C1 segment of cervical spinal cord (tissue), 14 donors: ENCODE data around the gene PLPP4.

ENCODE experiments used
- DNase-seq, 14 donors: peaks; one replicate each; lab custom pipeline; 2025; lab: John Stamatoyannopoulos, UW

Gene PLPP4

GRCh38 chr10:120517196-120517595 lies 60.2 kb downstream of the PLPP4 start:
- peak in 2 of 14 donors; percentile 4 to 14 for DNase-seq

GRCh38 chr10:120517881-120518484 lies 61.0 kb downstream of the PLPP4 start:
- no peak for DNase-seq

- DNase-seq: no peak
Measured at GRCh38 chr10:120521880-120522279, 64.9 kb downstream of the PLPP4 start.

GRCh38 chr10:120527691-120528090 lies 70.7 kb downstream of the PLPP4 start:
- DNase-seq: no peak

- DNase-seq: no peak
Measured at GRCh38 chr10:120530699-120531098, 73.7 kb downstream of the PLPP4 start.

- DNase-seq: peak in 1 of 14 donors; percentile 74
Measured at GRCh38 chr10:120538091-120538490, 81.1 kb downstream of the PLPP4 start.

GRCh38 chr10:120539076-120539475 lies 82.0 kb downstream of the PLPP4 start:
- no peak for DNase-seq

- no peak for DNase-seq
Measured at GRCh38 chr10:120540486-120540885, 83.5 kb downstream of the PLPP4 start.

GRCh38 chr10:120541984-120542383 lies 85.0 kb downstream of the PLPP4 start:
- DNase-seq: no peak

GRCh38 chr10:120542591-120542990 lies 85.6 kb downstream of the PLPP4 start:
- no peak for DNase-seq

- peak in 1 of 14 donors; percentile 26 for DNase-seq
Measured at GRCh38 chr10:120543291-120543690, 86.3 kb downstream of the PLPP4 start.

GRCh38 chr10:120548210-120548609 lies 91.2 kb downstream of the PLPP4 start:
- DNase-seq: no peak

- DNase-seq: no peak
Measured at GRCh38 chr10:120552262-120552661, 95.2 kb downstream of the PLPP4 start.

- no peak for DNase-seq
Measured at GRCh38 chr10:120553911-120554310, 96.9 kb downstream of the PLPP4 start.

- DNase-seq: no peak
Measured at GRCh38 chr10:120555436-120555835, 98.4 kb downstream of the PLPP4 start.

GRCh38 chr10:120555842-120556532 lies 99.0 kb downstream of the PLPP4 start:
- DNase-seq: no peak

- DNase-seq: no peak
Measured at GRCh38 chr10:120557311-120557710, 100.3 kb downstream of the PLPP4 start.

GRCh38 chr10:120559800-120560199 lies 102.8 kb downstream of the PLPP4 start:
- no peak for DNase-seq

GRCh38 chr10:120562956-120563355 lies 105.9 kb downstream of the PLPP4 start:
- DNase-seq: no peak

GRCh38 chr10:120570418-120570817 lies 113.4 kb downstream of the PLPP4 start:
- no peak for DNase-seq

GRCh38 chr10:120571266-120571665 lies 114.2 kb downstream of the PLPP4 start:
- DNase-seq: no peak

- no peak for DNase-seq
Measured at GRCh38 chr10:120572307-120572706, 115.3 kb downstream of the PLPP4 start.

- no peak for DNase-seq
Measured at GRCh38 chr10:120573355-120573754, 116.3 kb downstream of the PLPP4 start.
